ENCODE measurements around the gene AGBL1. TPM values are rescaled to one million over a fixed set of nuclear protein-coding genes. Genes with fewer than 3 reads are reported as not detected.

AGBL1 gene
- total and polyA plus RNA-seq, 8 donors, result under 0.01 to 0.18 TPM; not detected in 6

DNA sequence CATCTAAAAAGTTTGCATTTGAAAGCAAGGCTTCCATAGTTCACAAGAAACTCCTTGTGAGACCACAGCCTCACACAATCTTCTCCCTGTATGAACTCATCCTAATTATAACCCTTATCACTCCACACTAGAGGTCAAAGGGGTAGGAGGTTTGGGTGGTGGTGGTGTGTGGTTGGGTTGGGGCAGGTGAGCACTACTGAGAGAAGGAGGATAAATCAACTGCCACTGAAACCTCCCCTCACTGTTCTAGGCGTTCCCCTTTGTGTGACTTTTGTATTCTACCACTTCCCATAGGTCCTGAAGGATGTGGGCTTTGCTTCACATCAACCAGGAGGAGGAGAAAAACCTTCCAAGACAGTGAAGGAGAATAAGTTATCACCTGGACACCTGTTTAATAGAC, 6.4 kb upstream of the AGBL1 start:
- no peak overlapping the region for H3K27ac ChIP-seq
- TF ChIP-seq EP300 (IDR thresholded peaks at IDR 0.05), result no peak
- TF ChIP-seq, protein P1, sequence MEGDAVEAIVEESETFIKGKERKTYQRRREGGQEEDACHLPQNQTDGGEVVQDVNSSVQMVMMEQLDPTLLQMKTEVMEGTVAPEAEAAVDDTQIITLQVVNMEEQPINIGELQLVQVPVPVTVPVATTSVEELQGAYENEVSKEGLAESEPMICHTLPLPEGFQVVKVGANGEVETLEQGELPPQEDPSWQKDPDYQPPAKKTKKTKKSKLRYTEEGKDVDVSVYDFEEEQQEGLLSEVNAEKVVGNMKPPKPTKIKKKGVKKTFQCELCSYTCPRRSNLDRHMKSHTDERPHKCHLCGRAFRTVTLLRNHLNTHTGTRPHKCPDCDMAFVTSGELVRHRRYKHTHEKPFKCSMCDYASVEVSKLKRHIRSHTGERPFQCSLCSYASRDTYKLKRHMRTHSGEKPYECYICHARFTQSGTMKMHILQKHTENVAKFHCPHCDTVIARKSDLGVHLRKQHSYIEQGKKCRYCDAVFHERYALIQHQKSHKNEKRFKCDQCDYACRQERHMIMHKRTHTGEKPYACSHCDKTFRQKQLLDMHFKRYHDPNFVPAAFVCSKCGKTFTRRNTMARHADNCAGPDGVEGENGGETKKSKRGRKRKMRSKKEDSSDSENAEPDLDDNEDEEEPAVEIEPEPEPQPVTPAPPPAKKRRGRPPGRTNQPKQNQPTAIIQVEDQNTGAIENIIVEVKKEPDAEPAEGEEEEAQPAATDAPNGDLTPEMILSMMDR (IDR thresholded peaks at IDR 0.05), result no peak
- no peak for TF ChIP-seq POLR2A (IDR thresholded peaks at IDR 0.05)
- no peak for TF ChIP-seq POLR2AphosphoS5 (IDR thresholded peaks at IDR 0.05)
- intact Hi-C loops (cut with DNase I; ENCODE audit: low total_unique reads), result no loop called here
- no peak overlapping the region for H3K4me3 ChIP-seq
- H3K4me1 ChIP-seq, result no peaks in the 10 kb centered on the region
- H3K9me3 ChIP-seq, result no peaks in the 10 kb centered on the region
- no peaks in the 10 kb centered on the region for H3K36me3 ChIP-seq
- no peaks in the 10 kb centered on the region for H3K27me3 ChIP-seq
- no peak for DNase-seq
- 41 to 64% (median 58%) methylated on average over 1 of the region's 1 CpG for WGBS, 5 donors

DNA sequence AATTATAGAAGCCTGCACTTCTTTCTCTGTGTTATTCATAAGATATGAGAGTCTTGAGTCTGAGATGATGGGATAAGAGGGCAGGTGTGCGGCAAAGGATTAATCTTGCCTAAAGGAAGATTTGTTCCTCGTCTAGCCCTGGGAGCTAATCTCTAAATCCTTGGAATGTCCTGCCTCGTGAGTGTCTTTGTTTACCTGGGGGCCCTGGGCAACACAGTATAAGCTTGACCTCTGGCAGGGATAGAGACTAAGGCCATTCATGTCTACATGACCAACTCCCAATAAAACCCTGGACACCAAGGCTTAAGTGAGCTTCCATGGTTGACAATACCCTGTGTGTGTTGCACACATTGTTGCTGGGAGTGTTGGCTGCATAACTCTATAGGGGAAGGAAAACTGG, 3.2 kb upstream of the AGBL1 start:
- 19 to 46% (median 32%) methylated on average over 3 of the region's 3 CpGs for WGBS, 5 donors
- TF ChIP-seq EP300 (IDR thresholded peaks at IDR 0.05) (no peak), POLR2AphosphoS5 (IDR thresholded peaks at IDR 0.05) (no peak), POLR2A (IDR thresholded peaks at IDR 0.05) (no peak)
- TF ChIP-seq, protein P1 (IDR thresholded peaks at IDR 0.05), result no peak
- no peaks in the 10 kb centered on the region for H3K4me1 ChIP-seq
- intact Hi-C loops (cut with DNase I; ENCODE audit: low total_unique reads), result no loop called here
- no peak overlapping the region for H3K27ac ChIP-seq
- H3K27me3 ChIP-seq, result peaks cover 0 to 12% (median 0%) of the 10 kb centered on the region in 3 donors
- no peaks in the 10 kb centered on the region for H3K9me3 ChIP-seq
- no peak overlapping the region for H3K4me3 ChIP-seq
- no peak for DNase-seq
- H3K36me3 ChIP-seq, result no peaks in the 10 kb centered on the region

DNA sequence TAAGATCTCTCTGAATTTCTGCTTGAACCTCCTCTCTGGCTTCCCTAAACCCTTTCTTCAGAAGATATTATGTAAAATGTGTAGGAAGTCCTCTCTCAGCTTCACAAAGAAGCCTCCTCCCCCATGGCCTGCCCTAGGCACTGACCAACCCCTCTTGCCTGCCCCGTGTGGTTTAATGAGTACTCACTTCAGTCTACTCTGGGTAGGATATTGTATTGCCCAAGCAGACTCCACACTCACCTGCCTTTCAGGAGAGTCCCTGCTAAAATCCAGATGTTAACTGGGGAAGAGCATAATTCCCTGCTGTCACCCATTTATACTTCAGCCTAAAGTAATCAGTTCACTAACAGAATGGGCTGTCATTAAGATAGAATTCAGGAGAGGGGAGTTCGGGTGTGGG, 2.6 kb upstream of the AGBL1 start:
- intact Hi-C loops (cut with DNase I; ENCODE audit: low total_unique reads), result no loop called here
- H3K4me1 ChIP-seq, result peaks cover 0 to 4% (median 0%) of the 10 kb centered on the region in 4 donors
- H3K4me3 ChIP-seq, result no peak overlapping the region
- H3K27ac ChIP-seq, result no peak overlapping the region
- 23 to 40% (median 34%) methylated on average over 2 of the region's 2 CpGs for WGBS, 5 donors
- DNase-seq, result no peak
- H3K9me3 ChIP-seq, result no peaks in the 10 kb centered on the region
- no peak for TF ChIP-seq POLR2A (IDR thresholded peaks at IDR 0.05)
- TF ChIP-seq, protein P1 (IDR thresholded peaks at IDR 0.05), result no peak
- no peak for TF ChIP-seq POLR2AphosphoS5 (IDR thresholded peaks at IDR 0.05)
- no peak for TF ChIP-seq EP300 (IDR thresholded peaks at IDR 0.05)
- peaks cover 0 to 12% (median 0%) of the 10 kb centered on the region in 3 donors for H3K27me3 ChIP-seq
- H3K36me3 ChIP-seq, result no peaks in the 10 kb centered on the region

DNA sequence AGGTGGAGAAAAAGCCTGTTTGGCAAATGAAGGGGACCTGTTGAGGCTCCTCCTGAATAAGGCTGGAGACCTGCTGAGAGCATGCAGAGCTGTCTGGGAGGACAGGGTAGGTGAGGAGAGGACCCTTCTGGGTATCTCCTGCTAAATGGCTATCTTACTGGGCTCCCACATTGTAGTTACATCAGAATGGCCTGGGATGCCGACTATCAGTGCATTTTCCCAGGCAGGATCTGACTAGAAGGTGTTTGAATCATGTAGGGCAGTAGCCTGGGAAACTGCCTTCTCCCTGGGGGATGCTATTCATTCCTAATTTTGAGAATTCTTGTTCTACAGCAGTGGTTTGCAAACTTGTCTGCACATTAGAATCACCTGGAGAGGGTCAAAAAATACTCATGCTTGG, 631 bp downstream of the AGBL1 start:
- TF ChIP-seq POLR2AphosphoS5 (IDR thresholded peaks at IDR 0.05) (no peak), EP300 (IDR thresholded peaks at IDR 0.05) (no peak), POLR2A (IDR thresholded peaks at IDR 0.05) (no peak)
- TF ChIP-seq, protein P1 (IDR thresholded peaks at IDR 0.05), result no peak
- no peaks in the 10 kb centered on the region for H3K9me3 ChIP-seq
- H3K27ac ChIP-seq, result no peak overlapping the region
- WGBS, 5 donors, result 40 to 73% (median 61%) methylated on average over 1 of the region's 1 CpG
- H3K36me3 ChIP-seq, result no peaks in the 10 kb centered on the region
- H3K4me3 ChIP-seq, result no peak overlapping the region
- DNase-seq, result no peak
- intact Hi-C loops (cut with DNase I; ENCODE audit: low total_unique reads), result no loop called here
- peaks cover 0 to 20% (median 4%) of the 10 kb centered on the region in 4 donors for H3K4me1 ChIP-seq
- peaks cover 0 to 12% (median 0%) of the 10 kb centered on the region in 3 donors for H3K27me3 ChIP-seq
